Thymus (tissue), 11 donors: Measurements from ENCODE around the gene FLT3LG. TPM values are rescaled to one million over a fixed set of nuclear protein-coding genes. Genes with fewer than 3 reads are reported as not detected.

Source experiments
- DNase-seq, 9 donors: peaks; one replicate each; pipeline ENCODE4 v3.0.0-alpha.2; 2013; ENCODE audit warnings: low spot score in 9 of 9, low read depth in 6 of 9, missing footprints in 1 of 9
- H3K27ac ChIP-seq, 2 donors: one replicate each; pipeline ENCODE4 v1.5.1; 2013; ENCODE audit warnings: control low read depth in 1 of 2, low read depth in 1 of 2, low read length in 1 of 2, mild to moderate bottlenecking in 1 of 2, moderate library complexity in 1 of 2
- H3K27me3 ChIP-seq, 2 donors: one replicate each; pipeline ENCODE4 v1.5.1; 2013; ENCODE audit warnings: low read length in 1 of 2; ENCODE audit not compliant: control insufficient read depth in 2 of 2, insufficient read depth in 1 of 2
- H3K36me3 ChIP-seq, 2 donors: one replicate each; pipeline ENCODE4 v1.5.1; 2013; ENCODE audit warnings: low read length in 1 of 2, mild to moderate bottlenecking in 1 of 2, moderate library complexity in 1 of 2; ENCODE audit not compliant: control insufficient read depth in 2 of 2, insufficient read depth in 2 of 2
- H3K4me1 ChIP-seq, 2 donors: one replicate each; pipeline ENCODE4 v1.5.1; 2013; ENCODE audit warnings: low read length in 2 of 2; ENCODE audit not compliant: control insufficient read depth in 2 of 2, insufficient read depth in 2 of 2
- H3K4me3 ChIP-seq, 2 donors: one replicate each; pipeline ENCODE4 v1.5.1; 2013; ENCODE audit warnings: low read length in 2 of 2, control low read depth in 1 of 2, mild to moderate bottlenecking in 1 of 2
- H3K9me3 ChIP-seq, 2 donors: one replicate each; pipeline ENCODE4 v1.5.1; 2013; ENCODE audit warnings: low read length in 1 of 2, mild to moderate bottlenecking in 1 of 2; ENCODE audit not compliant: control insufficient read depth in 2 of 2, insufficient read depth in 1 of 2
- WGBS: extraction: QIAGEN DNeasy Blood & Tissue Kit; methylation state at CpG from one replicate; pipeline ENCODE4 v1.1.7; 2013; 5-methylcytosine and 5-hydroxymethylcytosine counted together
- polyA plus RNA-seq: library from polyadenylated mRNA; stranded (reverse); fragments of 200-250 nt; gene quantifications from one replicate; pipeline ENCODE4 v1.2.3, GENCODE V29; 2013
- total RNA-seq: library from RNA; stranded (reverse); fragments of 120-200 nt; gene quantifications from one replicate; pipeline ENCODE4 v1.2.4, GENCODE V29; 2013
- donor health status: healthy.

Gene FLT3LG
- total and polyA plus RNA-seq, 2 donors: 22.3 to 32.1 TPM

GRCh38 chr19:49512970-49513745 is 39.1 kb downstream of the FLT3LG start:
- Histone ChIP-seq H3K27ac (peak overlapping the region; percentile 55 to 64), H3K27me3 (peaks cover 0 to 33% of the 10 kb centered on the region in 2 donors), H3K9me3 (no peaks in the 10 kb centered on the region), H3K4me1 (peaks cover 3 to 36% of the 10 kb centered on the region in 2 donors), H3K4me3 (peak overlapping the region; percentile 61 to 83), H3K36me3 (peaks cover 0 to 2% of the 10 kb centered on the region in 2 donors)
- WGBS: under 1% methylated on average over 50 of the region's 50 CpGs
- peak in 1 of 9 donors; percentile 51 for DNase-seq

- Histone ChIP-seq H3K4me1 (peaks cover 3 to 36% of the 10 kb centered on the region in 2 donors), H3K36me3 (peaks cover 0 to 2% of the 10 kb centered on the region in 2 donors), H3K27me3 (peaks cover 0 to 33% of the 10 kb centered on the region in 2 donors), H3K27ac (peak overlapping the region; percentile 17 to 52), H3K4me3 (peak overlapping the region; percentile 61 to 83), H3K9me3 (no peaks in the 10 kb centered on the region)
- 75% methylated on average over 12 of the region's 12 CpGs for WGBS
- DNase-seq: no peak
Measured at GRCh38 chr19:49513746-49514118, 39.7 kb downstream of the FLT3LG start.

- Histone ChIP-seq H3K27me3 (peaks cover 0 to 33% of the 10 kb centered on the region in 2 donors), H3K27ac (peak overlapping the region in 1 of 2 donors; percentile 13), H3K9me3 (no peaks in the 10 kb centered on the region), H3K4me1 (peaks cover 3 to 36% of the 10 kb centered on the region in 2 donors), H3K36me3 (peaks cover 0 to 2% of the 10 kb centered on the region in 2 donors), H3K4me3 (peak overlapping the region; percentile 61 to 83)
- DNase-seq: no peak
- 92% methylated on average over 21 of the region's 21 CpGs for WGBS
Measured at GRCh38 chr19:49514151-49514550, 40.1 kb downstream of the FLT3LG start.

- H3K9me3 ChIP-seq: no peaks in the 10 kb centered on the region
- H3K4me1 ChIP-seq: peaks cover 3 to 36% of the 10 kb centered on the region in 2 donors
- peak overlapping the region in 1 of 2 donors; percentile 4 for H3K27ac ChIP-seq
- no peak overlapping the region for H3K4me3 ChIP-seq
- H3K36me3 ChIP-seq: peaks cover 0 to 5% of the 10 kb centered on the region in 2 donors
- 58% methylated on average over 4 of the region's 4 CpGs for WGBS
- DNase-seq: no peak
- H3K27me3 ChIP-seq: peaks cover 0 to 33% of the 10 kb centered on the region in 2 donors
Measured at GRCh38 chr19:49515767-49516166, 41.8 kb downstream of the FLT3LG start.

- Histone ChIP-seq H3K4me1 (peaks cover 3 to 18% of the 10 kb centered on the region in 2 donors), H3K36me3 (peaks cover 0 to 7% of the 10 kb centered on the region in 2 donors), H3K9me3 (no peaks in the 10 kb centered on the region), H3K27me3 (peaks cover 0 to 13% of the 10 kb centered on the region in 2 donors), H3K27ac (no peak overlapping the region), H3K4me3 (no peak overlapping the region)
- DNase-seq: no peak
- 98% methylated on average over 3 of the region's 3 CpGs for WGBS
Measured at GRCh38 chr19:49518033-49518432, 44.0 kb downstream of the FLT3LG start.

- 94% methylated on average over 13 of the region's 13 CpGs for WGBS
- Histone ChIP-seq H3K27ac (peak overlapping the region in 1 of 2 donors; percentile 4), H3K9me3 (peaks cover 0 to 3% of the 10 kb centered on the region in 2 donors), H3K27me3 (no peaks in the 10 kb centered on the region), H3K4me3 (no peak overlapping the region), H3K4me1 (peaks cover 0 to 6% of the 10 kb centered on the region in 2 donors), H3K36me3 (peaks cover 4 to 5% of the 10 kb centered on the region in 2 donors)
- DNase-seq: no peak
Measured at GRCh38 chr19:49520705-49521319, 46.8 kb downstream of the FLT3LG start.

- H3K27ac ChIP-seq: no peak overlapping the region
- no peak for DNase-seq
- H3K4me3 ChIP-seq: no peak overlapping the region
- H3K4me1 ChIP-seq: peaks cover 10 to 13% of the 10 kb centered on the region in 2 donors
- 90% methylated on average over 22 of the region's 22 CpGs for WGBS
- peaks cover 0 to 3% of the 10 kb centered on the region in 2 donors for H3K9me3 ChIP-seq
- peaks cover 0 to 14% of the 10 kb centered on the region in 2 donors for H3K27me3 ChIP-seq
- peaks cover 4 to 5% of the 10 kb centered on the region in 2 donors for H3K36me3 ChIP-seq
Measured at GRCh38 chr19:49524812-49525455, 50.9 kb downstream of the FLT3LG start.

- Histone ChIP-seq H3K9me3 (peaks cover 0 to 3% of the 10 kb centered on the region in 2 donors), H3K27me3 (peaks cover 0 to 23% of the 10 kb centered on the region in 2 donors), H3K36me3 (peaks cover 0 to 4% of the 10 kb centered on the region in 2 donors), H3K27ac (peak overlapping the region in 1 of 2 donors; percentile 31), H3K4me1 (peaks cover 13 to 16% of the 10 kb centered on the region in 2 donors), H3K4me3 (peak overlapping the region; percentile 25)
- DNase-seq: no peak
- 68% methylated on average over 25 of the region's 25 CpGs for WGBS
Measured at GRCh38 chr19:49528211-49528771, 54.3 kb downstream of the FLT3LG start.
